Endothelial cell of umbilical vein (primary cell): ENCODE measurements around the gene TNS1. TPM values are rescaled to one million over a fixed set of nuclear protein-coding genes. Genes with fewer than 3 reads are reported as not detected.

ENCODE experiments used
- BruUV-seq: library from RNA; stranded (reverse); fragments of 400-500 nt; replicated peaks from 2 replicates; lab custom pipeline; 2021; lab: Mats Ljungman, UMichigan
- CTCF ChIA-PET: fragments of 300-600, 350-600 bp; sonication (Branson Sonifier 250); formaldehyde crosslinking; loops from one replicate; lab custom pipeline; 2021; ENCODE audit warnings: antibody characterized with exemption, inconsistent platforms; lab: Charles Lee
- POLR2A ChIA-PET: fragments of 300-600, 350-600 bp; sonication (Branson Sonifier 250); formaldehyde crosslinking; loops from one replicate; lab custom pipeline; 2021; ENCODE audit warnings: antibody characterized with exemption, inconsistent platforms; lab: Charles Lee
- DNase-seq: peaks from one replicate; pipeline ENCODE4 v3.0.0-alpha.2; 2011; ENCODE audit warnings: low read depth, low spot score
- FAIRE-seq: peaks from 2 replicates; lab custom pipeline; 2011; peaks lifted over from hg19 to GRCh38; lab: Jason Lieb, UNC
- H2AFZ ChIP-seq: 2 replicates; pipeline ENCODE4 v1.6.0; 2012; ENCODE audit warnings: low read depth, low read length, control low read depth, inconsistent platforms
- H3K27ac ChIP-seq: 2 replicates; pipeline ENCODE4 v1.5.1; 2011; ENCODE audit warnings: low read depth, mild to moderate bottlenecking, control low read depth, low read length, moderate library complexity; ENCODE audit not compliant: insufficient read depth
- H3K27me3 ChIP-seq, 2 experiments: 2 replicates each; pipeline versions ENCODE4 v1.6.0 to v1.6.1; 2011; ENCODE audit warnings: low read length in 2 of 2, mixed read lengths in 1 of 2; ENCODE audit not compliant: control insufficient read depth in 2 of 2, insufficient read depth in 2 of 2
- H3K36me3 ChIP-seq, 2 experiments: 2 replicates in 1 of 2; 3 replicates in 1 of 2; pipeline ENCODE4 v1.5.1; 2011; ENCODE audit warnings: low read length in 2 of 2, mild to moderate bottlenecking in 1 of 2, moderate library complexity in 1 of 2; ENCODE audit not compliant: control insufficient read depth in 2 of 2, insufficient read depth in 2 of 2; ENCODE audit errors: extremely low read depth in 1 of 2
- H3K4me1 ChIP-seq: 3 replicates; pipeline ENCODE4 v1.5.1; 2011; ENCODE audit warnings: mild to moderate bottlenecking, low read length; ENCODE audit not compliant: control insufficient read depth, insufficient read depth; ENCODE audit errors: extremely low read depth
- H3K4me2 ChIP-seq: 2 replicates; pipeline ENCODE4 v1.6.1; 2011; ENCODE audit warnings: low read length, control low read depth, mixed read lengths; ENCODE audit not compliant: insufficient read depth
- H3K4me3 ChIP-seq, 3 experiments: fragments of 200-600 bp in 1 of 3; sonication (generic), shearing (Covaris generic) in 1 of 3; replicated peaks in 1 of 3; 2 replicates each; pipeline ENCODE4 v1.5.1; 2011 to 2016; ENCODE audit warnings: control low read depth in 3 of 3, low read length in 3 of 3, mild to moderate bottlenecking in 2 of 3, inconsistent platforms in 1 of 3, low read depth in 1 of 3, moderate library complexity in 1 of 3; ENCODE audit not compliant: insufficient read depth in 1 of 3
- H3K79me2 ChIP-seq: 2 replicates; pipeline ENCODE4 v1.6.0; 2012; ENCODE audit warnings: low read length, inconsistent platforms; ENCODE audit not compliant: control insufficient read depth, insufficient read depth
- H3K9ac ChIP-seq: replicated peaks from 2 replicates; pipeline ENCODE3; 2011; ENCODE audit warnings: low read length, control low read depth; ENCODE audit not compliant: insufficient read depth; ENCODE audit errors: extremely low read depth
- H3K9me1 ChIP-seq: replicated peaks from 3 replicates; pipeline ENCODE4 v1.6.0; 2011; ENCODE audit warnings: mild to moderate bottlenecking, low read length; ENCODE audit not compliant: control insufficient read depth, insufficient read depth; ENCODE audit errors: extremely low read depth
- H3K9me3 ChIP-seq: replicated peaks from 2 replicates; pipeline ENCODE4 v1.5.1; 2012; ENCODE audit warnings: low read length, inconsistent platforms; ENCODE audit not compliant: control insufficient read depth, insufficient read depth
- H4K20me1 ChIP-seq: replicated peaks from 2 replicates; pipeline ENCODE3; 2011; ENCODE audit warnings: mild to moderate bottlenecking, low read length; ENCODE audit not compliant: control insufficient read depth, insufficient read depth; ENCODE audit errors: extremely low read depth
- CTCF ChIP-seq, 2 donors: IDR thresholded peaks; 1 replicate in 1 of 2; 2 replicates in 1 of 2; pipeline ENCODE4 v1.5.1; 2011; ENCODE audit warnings: low read length in 2 of 2, mild to moderate bottlenecking in 2 of 2, moderate library complexity in 2 of 2, control low read depth in 1 of 2, inconsistent platforms in 1 of 2, low read depth in 1 of 2; ENCODE audit not compliant: insufficient read depth in 1 of 2; ENCODE audit errors: extremely low read depth in 1 of 2
- EZH2 ChIP-seq: IDR thresholded peaks from 2 replicates; pipeline ENCODE4 v1.6.1; 2012; ENCODE audit warnings: borderline replicate concordance, low read depth, mild to moderate bottlenecking, moderate library complexity, low read length, inconsistent platforms; ENCODE audit not compliant: severe bottlenecking
- FOS ChIP-seq: IDR thresholded peaks from 2 replicates; pipeline ENCODE4 v1.6.1; 2011; ENCODE audit warnings: mild to moderate bottlenecking, low read length, moderate library complexity, borderline replicate concordance; ENCODE audit not compliant: insufficient read depth
- MAX ChIP-seq: IDR thresholded peaks from 2 replicates; pipeline ENCODE4 v1.6.1; 2011; ENCODE audit not compliant: insufficient read depth, insufficient read length
- POLR2AphosphoS5 ChIP-seq: IDR thresholded peaks from 2 replicates; pipeline ENCODE4 v1.6.1; 2012; ENCODE audit warnings: low read depth, mild to moderate bottlenecking, control low read depth, low read length, moderate library complexity; ENCODE audit not compliant: insufficient read depth
- dilution Hi-C: fragments of 300-500 bp; cut with MboI; formaldehyde crosslinking; loops from one replicate; pipeline ENCODE4 v1.15.0; 2019; ENCODE audit warnings: low sequenced_read_pairs; ENCODE audit not compliant: extremely low pct_ligation_motif_present
- intact Hi-C: fragments of 100-400 bp; cut with micrococcal nuclease; formaldehyde crosslinking; loops from one replicate; pipeline ENCODE4 v1.10.0; 2022
- microRNA-seq: library from miRNA; unstranded; fragments of <30 nt; microRNA quantifications from one replicate; pipeline ENCODE4 v1.2.0, GENCODE V29; 2021; ENCODE audit warnings: borderline number of aligned reads, borderline replicate concordance
- polyA plus RNA-seq, 4 experiments: library from polyadenylated mRNA; depleted of rRNA in 3 of 4; stranded (reverse) in 3 of 4; unstranded in 1 of 4; fragments of >200 nt; gene quantifications; 2 replicates each; pipeline versions ENCODE4 v1.2.1 to v1.2.3, GENCODE V29; 2011 to 2012; ENCODE audit warnings: missing spikeins in 1 of 4
- small RNA-seq: library from RNA; depleted of rRNA; stranded (forward); fragments of <200 nt; gene quantifications from one replicate; pipeline ENCODE3, GENCODE V24; 2012; ENCODE audit warnings: low replicate concordance, low read depth; ENCODE audit not compliant: insufficient read depth, insufficient read length
- total RNA-seq: library from RNA; stranded (reverse); gene quantifications from 2 replicates; pipeline ENCODE4 v1.2.3, GENCODE V29; 2021

The TNS1 gene
- total and polyA plus RNA-seq, 2 donors (not counting 3 experiments of a cell fraction or from before 2014, with no cell fraction given), result 11.0 to 52.1 TPM

GRCh38 chr2:217751192-217751591, 251.6 kb downstream of the TNS1 start:
- Histone ChIP-seq H3K79me2 (no peaks in the 10 kb centered on the region), H3K4me3 (no peak overlapping the region), H3K4me2 (no peak overlapping the region), H3K27me3 (peaks cover 3 to 4% of the 10 kb centered on the region in 2 experiments), H4K20me1 (no peaks in the 10 kb centered on the region), H3K9me3 (no peaks in the 10 kb centered on the region), H3K27ac (no peak overlapping the region), H2AFZ (no peak overlapping the region), H3K9me1 (no peaks in the 10 kb centered on the region), H3K9ac (no peak overlapping the region), H3K36me3 (no peaks in the 10 kb centered on the region), H3K4me1 (peaks cover 6% of the 10 kb centered on the region)
- TF ChIP-seq CTCF (IDR thresholded peaks at IDR 0.05; ENCODE audit: extremely low read depth in 1 of 2, insufficient read depth in 1 of 2, low read depth in 1 of 2, low read length in 2 of 2), result no peak
- TF ChIP-seq POLR2AphosphoS5, result no peak
- no peak for TF ChIP-seq FOS
- no peak for TF ChIP-seq EZH2
- no peak for TF ChIP-seq MAX
- POLR2A ChIA-PET, result no interaction called here
- dilution Hi-C loops (no loop called here), intact Hi-C loops (loop anchor here (10.0 kb wide), 1 partner anchor 1236 kb away; no protein-coding TSS in a partner anchor)
- FAIRE-seq (no peak), DNase-seq (no peak)
- CTCF ChIA-PET, result no interaction called here
- BruUV-seq, result no TSS peak

Small RNAs within 50 kb of the gene (microRNA-seq; reads per million reads assigned to microRNA genes)
- not detected for gene MIR6809

Small RNAs within 50 kb of the gene (small RNA-seq; reads per million reads assigned to genes)
- gene MIR6809, result not detected

Other genes with a start within 250 kb of the TNS1 start
- not detected in 2 replicates for gene RUFY4, start 66.3 kb upstream of the TNS1 start, total RNA-seq
- not detected in 2 replicates for gene RUFY4, start 66.3 kb upstream of the TNS1 start, polyA plus RNA-seq
- gene CXCR2, start 123.0 kb upstream of the TNS1 start, total RNA-seq, result not detected in 2 replicates
- gene CXCR2, start 123.0 kb upstream of the TNS1 start, polyA plus RNA-seq, result not detected in 2 replicates
- gene CXCR1, start 164.0 kb upstream of the TNS1 start, total RNA-seq, result not detected in 2 replicates
- not detected in 2 replicates for gene CXCR1, start 164.0 kb upstream of the TNS1 start, polyA plus RNA-seq
- 455 and 483 TPM in 2 replicates for gene ARPC2, start 214.2 kb upstream of the TNS1 start, total RNA-seq
- 417 and 433 TPM in 2 replicates for gene ARPC2, start 214.2 kb upstream of the TNS1 start, polyA plus RNA-seq